HepG2 (cell line): ENCODE measurements around the gene NOX4. TPM values are rescaled to one million over a fixed set of nuclear protein-coding genes. Genes with fewer than 3 reads are reported as not detected.

Experiments
- ATAC-seq: fragments of 200-7000 bp; cut with Tn5 transposase; 3 replicates; pipeline ENCODE4 v1.9.1; 2020; ENCODE audit warnings: mild to moderate bottlenecking, moderate library complexity
- BruUV-seq: library from RNA; stranded (reverse); fragments of 400-500 nt; replicated peaks from 2 replicates; lab custom pipeline; 2021; lab: Mats Ljungman, UMichigan
- CTCF ChIA-PET: fragments of 300-600 bp; formaldehyde crosslinking; extraction: SDS; loops from one replicate; lab custom pipeline; 2021; ENCODE audit warnings: low total read pairs, inconsistent platforms, low intra/inter-chr PET ratio; lab: Yijun Ruan, JAX
- POLR2A ChIA-PET: fragments of 350-600 bp; sonication (Branson Sonifier 250); formaldehyde crosslinking; loops from one replicate; lab custom pipeline; 2020; ENCODE audit warnings: antibody characterized with exemption, inconsistent platforms; lab: Yijun Ruan, JAX
- DNase-seq: peaks from one replicate; pipeline ENCODE4 v3.0.0-alpha.2; 2015; ENCODE audit warnings: low spot score
- FAIRE-seq: peaks from 3 replicates; lab custom pipeline; 2011; peaks lifted over from hg19 to GRCh38; lab: Jason Lieb, UNC
- H2AFZ ChIP-seq: one replicate; pipeline ENCODE4 v1.6.1; 2011; ENCODE audit warnings: low read length, inconsistent platforms
- H3K27ac ChIP-seq: fragments of 300-600 bp; 3 replicates; pipeline ENCODE4 v1.8.0; 2011; ENCODE audit warnings: mixed run types, mild to moderate bottlenecking, mixed read lengths, low read length, inconsistent platforms; ENCODE audit not compliant: insufficient read depth; ENCODE audit errors: extremely low read length
- H3K27me3 ChIP-seq, 2 experiments: fragments of 200-600 bp in 1 of 2; 2 replicates in 1 of 2; 3 replicates in 1 of 2; pipeline versions ENCODE4 v1.6.0 to v1.8.0; 2011; ENCODE audit warnings: low read length in 2 of 2, mild to moderate bottlenecking in 2 of 2, moderate library complexity in 2 of 2, inconsistent platforms in 1 of 2; ENCODE audit not compliant: insufficient read depth in 2 of 2, control insufficient read depth in 1 of 2
- H3K36me3 ChIP-seq, 2 experiments: fragments of 200-600 bp in 1 of 2; replicated peaks in 1 of 2; 2 replicates in 1 of 2; 3 replicates in 1 of 2; pipeline versions ENCODE4 v1.5.1 to v1.8.0; 2011; ENCODE audit warnings: low read length in 2 of 2, inconsistent platforms in 1 of 2; ENCODE audit not compliant: insufficient read depth in 2 of 2, control insufficient read depth in 1 of 2
- H3K4me1 ChIP-seq: 2 replicates; pipeline ENCODE4 v1.5.1; 2012; ENCODE audit warnings: low read length, inconsistent platforms; ENCODE audit not compliant: insufficient read depth
- H3K4me2 ChIP-seq: 2 replicates; pipeline ENCODE4 v1.6.0; 2011; ENCODE audit warnings: low read depth, low read length, inconsistent platforms
- H3K4me3 ChIP-seq, 3 experiments: fragments of 200-600 bp in 1 of 3; sonication (generic), shearing (Covaris generic) in 1 of 3; replicated peaks in 1 of 3; 2 replicates each; pipeline ENCODE4 v1.5.1; 2011 to 2016; ENCODE audit warnings: low read length in 3 of 3, inconsistent platforms in 2 of 3, low read depth in 2 of 3, mild to moderate bottlenecking in 2 of 3, control low read depth in 1 of 3, mixed read lengths in 1 of 3; ENCODE audit not compliant: insufficient read depth in 1 of 3
- H3K79me2 ChIP-seq: one replicate; pipeline ENCODE4 v1.6.1; 2011; ENCODE audit warnings: low read length, inconsistent platforms; ENCODE audit not compliant: insufficient read depth
- H3K9ac ChIP-seq: 2 replicates; pipeline ENCODE4 v1.6.0; 2011; ENCODE audit warnings: mild to moderate bottlenecking, low read depth, low read length, inconsistent platforms; ENCODE audit not compliant: insufficient read depth
- H3K9me3 ChIP-seq: 2 replicates; pipeline ENCODE4 v1.5.1; 2012; ENCODE audit warnings: mild to moderate bottlenecking, low read length
- H4K20me1 ChIP-seq: 2 replicates; pipeline ENCODE4 v1.6.0; 2011; ENCODE audit warnings: inconsistent platforms, mild to moderate bottlenecking, low read length, moderate library complexity; ENCODE audit not compliant: insufficient read depth
- DPF2 ChIP-seq: sonication (generic); formaldehyde crosslinking; IDR thresholded peaks from 2 replicates; pipeline ENCODE4 v1.4.0; 2020; ENCODE audit warnings: mild to moderate bottlenecking, low read depth, missing genetic modification reagents, borderline replicate concordance
- GTF2F1 ChIP-seq: fragments of 150-350 bp; IDR thresholded peaks from 2 replicates; pipeline ENCODE4 v1.6.1; 2014; ENCODE audit warnings: low read length
- MATR3 ChIP-seq: sonication (generic); formaldehyde crosslinking; IDR thresholded peaks from 2 replicates; pipeline ENCODE4 v1.4.0; 2020; ENCODE audit warnings: missing genetic modification reagents
- SMC3 ChIP-seq: IDR thresholded peaks from 2 replicates; pipeline ENCODE4 v1.6.1; 2011; ENCODE audit warnings: low read length, improper control_type of control experiment
- U2AF1 ChIP-seq: fragments of 200-400 bp; formaldehyde crosslinking; optimal IDR thresholded peaks from 2 replicates; pipeline ENCODE3; 2017; ENCODE audit warnings: mild to moderate bottlenecking, low read depth, low read length
- YY1 ChIP-seq: IDR thresholded peaks from 2 replicates; pipeline ENCODE4 v1.6.1; 2011; ENCODE audit warnings: low read length, low read depth, moderate library complexity, mild to moderate bottlenecking; ENCODE audit not compliant: insufficient read depth, insufficient replicate concordance
- ZBTB38 ChIP-seq: sonication (generic); formaldehyde crosslinking; IDR thresholded peaks from 2 replicates; pipeline ENCODE4 v1.5.1; 2020; ENCODE audit warnings: mild to moderate bottlenecking, missing genetic modification reagents
- ZNF10 ChIP-seq: sonication (generic); formaldehyde crosslinking; IDR thresholded peaks from 2 replicates; pipeline ENCODE4 v1.4.0; 2020; ENCODE audit warnings: mild to moderate bottlenecking, low read depth, missing genetic modification reagents, borderline replicate concordance
- ZNF326 ChIP-seq: sonication (generic); formaldehyde crosslinking; IDR thresholded peaks from 2 replicates; pipeline ENCODE4 v1.4.0; 2020; ENCODE audit warnings: missing genetic modification reagents, borderline replicate concordance
- ZNF354B ChIP-seq: sonication (generic); formaldehyde crosslinking; IDR thresholded peaks from 2 replicates; pipeline ENCODE4 v1.8.0; 2022; ENCODE audit warnings: mild to moderate bottlenecking, missing genetic modification reagents
- ZNF558 ChIP-seq: sonication (generic); formaldehyde crosslinking; IDR thresholded peaks from 2 replicates; pipeline ENCODE4 v1.9.0; 2022; ENCODE audit warnings: mild to moderate bottlenecking, missing genetic modification reagents, borderline replicate concordance
- ZNF678 ChIP-seq: sonication (generic); formaldehyde crosslinking; IDR thresholded peaks from 2 replicates; pipeline ENCODE4 v1.4.0; 2020; ENCODE audit warnings: mild to moderate bottlenecking, missing genetic modification reagents
- WGBS: methylation state at CpG from one replicate; pipeline ENCODE4 v1.1.6; 2017; ENCODE audit warnings: low lambda C conversion rate; 5-methylcytosine and 5-hydroxymethylcytosine counted together
- in situ Hi-C: cut with HindIII; loops from 2 replicates; pipeline ENCODE4 v1.10.0; 2017; ENCODE audit warnings: low pct_unique_long_range_greater_than_20kb; ENCODE audit not compliant: extremely low pct_ligation_motif_present
- intact Hi-C: fragments of 100-400 bp; cut with micrococcal nuclease; formaldehyde crosslinking; loops from one replicate; pipeline ENCODE4 v1.10.0; 2022; ENCODE audit not compliant: unreplicated experiment
- polyA plus RNA-seq, 8 experiments: library from polyadenylated mRNA; depleted of rRNA in 3 of 8; stranded (reverse) in 7 of 8; unstranded in 1 of 8; fragments of >200 nt; fragmentation: Illumina TruSeq in 4 of 8; extraction: Trizol in 4 of 8; gene quantifications; 2 replicates each; pipeline versions ENCODE4 v1.2.1 to v1.2.3, GENCODE V29; 2011 to 2016; ENCODE audit warnings: low read depth in 4 of 8, missing spikeins in 1 of 8, mixed read lengths in 1 of 8; ENCODE audit not compliant: insufficient read depth in 1 of 8
- total RNA-seq, 5 experiments: library from RNA; depleted of rRNA; stranded (reverse); fragments of >200 nt; fragmentation: Illumina TruSeq; extraction: Trizol; gene quantifications; 2 replicates each; pipeline ENCODE4 v1.2.3, GENCODE V29; 2016; ENCODE audit warnings: low read depth in 1 of 5
- TF ChIP-seq, protein P1 (sequence below): sonication (generic); formaldehyde crosslinking; IDR thresholded peaks from 2 replicates; pipeline ENCODE4 v1.9.0; 2021; ENCODE audit warnings: missing genetic modification reagents, borderline replicate concordance

Gene NOX4
- total and polyA plus RNA-seq, 2 of the 13 experiments (the other 11 are each of a cell fraction or from before 2014, with no cell fraction given) = not detected

DNA sequence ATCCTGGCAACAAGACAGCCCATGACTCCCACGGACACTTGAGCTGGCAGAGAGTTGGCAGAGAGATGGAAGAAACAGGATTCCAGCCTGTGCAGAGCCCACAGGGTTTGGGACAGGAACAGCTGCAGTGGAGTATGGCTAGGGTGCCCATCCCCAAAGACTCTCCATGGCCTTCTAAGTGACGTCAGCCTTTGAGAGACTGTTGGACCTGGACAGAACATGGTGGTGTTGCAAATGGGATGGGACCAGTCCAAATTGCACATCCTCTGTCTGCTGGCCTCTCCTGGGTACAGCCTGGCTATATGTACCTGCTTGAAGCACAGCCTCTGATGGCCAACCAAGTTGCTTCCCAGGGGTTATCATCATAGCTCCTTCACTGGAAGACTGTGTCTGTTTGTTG, 34.5 kb downstream of the NOX4 start (continued):
- TF ChIP-seq U2AF1 (no peak), ZNF10 (CRISPR knock-in tag) (no peak)

DNA sequence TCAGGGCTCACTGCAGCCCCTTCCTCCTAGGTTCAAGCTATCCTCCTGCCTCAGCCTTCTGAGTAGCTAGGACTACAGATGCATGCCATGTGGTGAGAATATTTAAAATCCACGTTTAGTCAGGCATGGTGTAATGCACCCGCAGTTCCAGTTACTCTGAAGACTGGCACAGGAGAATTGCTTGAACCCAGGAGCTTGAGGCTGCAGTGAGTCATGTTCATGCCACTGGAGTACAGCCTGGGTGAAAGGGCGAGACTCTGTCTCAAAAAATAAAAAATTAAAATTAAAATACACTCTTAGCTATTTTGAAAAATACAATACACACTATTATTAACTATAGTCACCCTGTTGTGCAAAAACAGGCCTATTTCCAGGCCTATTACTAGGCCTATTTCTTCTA, 38.4 kb downstream of the NOX4 start:
- TF ChIP-seq ZBTB38 (no peak), GTF2F1 (no peak), MATR3 (CRISPR knock-in tag) (no peak), ZNF678 (CRISPR knock-in tag) (no peak), DPF2 (no peak), ZNF354B (CRISPR knock-in tag) (no peak), ZNF558 (CRISPR knock-in tag) (no peak), YY1 (no peak), ZNF326 (no peak), SMC3 (no peak)
- TF ChIP-seq, protein P1, sequence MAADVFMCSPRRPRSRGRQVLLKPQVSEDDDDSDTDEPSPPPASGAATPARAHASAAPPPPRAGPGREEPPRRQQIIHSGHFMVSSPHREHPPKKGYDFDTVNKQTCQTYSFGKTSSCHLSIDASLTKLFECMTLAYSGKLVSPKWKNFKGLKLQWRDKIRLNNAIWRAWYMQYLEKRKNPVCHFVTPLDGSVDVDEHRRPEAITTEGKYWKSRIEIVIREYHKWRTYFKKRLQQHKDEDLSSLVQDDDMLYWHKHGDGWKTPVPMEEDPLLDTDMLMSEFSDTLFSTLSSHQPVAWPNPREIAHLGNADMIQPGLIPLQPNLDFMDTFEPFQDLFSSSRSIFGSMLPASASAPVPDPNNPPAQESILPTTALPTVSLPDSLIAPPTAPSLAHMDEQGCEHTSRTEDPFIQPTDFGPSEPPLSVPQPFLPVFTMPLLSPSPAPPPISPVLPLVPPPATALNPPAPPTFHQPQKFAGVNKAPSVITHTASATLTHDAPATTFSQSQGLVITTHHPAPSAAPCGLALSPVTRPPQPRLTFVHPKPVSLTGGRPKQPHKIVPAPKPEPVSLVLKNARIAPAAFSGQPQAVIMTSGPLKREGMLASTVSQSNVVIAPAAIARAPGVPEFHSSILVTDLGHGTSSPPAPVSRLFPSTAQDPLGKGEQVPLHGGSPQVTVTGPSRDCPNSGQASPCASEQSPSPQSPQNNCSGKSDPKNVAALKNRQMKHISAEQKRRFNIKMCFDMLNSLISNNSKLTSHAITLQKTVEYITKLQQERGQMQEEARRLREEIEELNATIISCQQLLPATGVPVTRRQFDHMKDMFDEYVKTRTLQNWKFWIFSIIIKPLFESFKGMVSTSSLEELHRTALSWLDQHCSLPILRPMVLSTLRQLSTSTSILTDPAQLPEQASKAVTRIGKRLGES = no peak
- H3K4me1 ChIP-seq = no peaks in the 10 kb centered on the region
- no peaks in the 10 kb centered on the region for H3K36me3 ChIP-seq
- no peaks in the 10 kb centered on the region for H4K20me1 ChIP-seq
- ChIA-PET CTCF (no interaction called here), POLR2A (no interaction called here)
- no peak overlapping the region for H2AFZ ChIP-seq
- in situ Hi-C loops = no loop called here
- no peak overlapping the region for H3K4me2 ChIP-seq
- no TSS peak for BruUV-seq
- H3K4me3 ChIP-seq = no peak overlapping the region
- intact Hi-C loops = no loop called here
- ATAC-seq (no peak), FAIRE-seq (no peak), DNase-seq (no peak)
- H3K9me3 ChIP-seq = no peaks in the 10 kb centered on the region
- no peak overlapping the region for H3K27ac ChIP-seq
- no peaks in the 10 kb centered on the region for H3K27me3 ChIP-seq
- 0% methylated on average over 3 of the region's 3 CpGs for WGBS
- no peak overlapping the region for H3K9ac ChIP-seq
- no peaks in the 10 kb centered on the region for H3K79me2 ChIP-seq
